OCI-LY7 (cell line): ENCODE results near the gene AR.

Experiments
- EZH2phosphoT487 ChIP-seq: fragments of 200-600 bp; sonication (generic); IDR thresholded peaks from 2 replicates; pipeline ENCODE4 v1.6.1; 2018; ENCODE audit warnings: low read depth, borderline replicate concordance, mild to moderate bottlenecking, mixed run types, antibody characterized with exemption, low read length, moderate library complexity, mixed read lengths
- TF ChIP-seq, protein P1 (sequence below): fragments of 200-600 bp; sonication (generic); conservative IDR thresholded peaks from 2 replicates; pipeline ENCODE4 v1.5.1; 2014; ENCODE audit warnings: mild to moderate bottlenecking, antibody characterized with exemption, low read length, moderate library complexity, mixed read lengths

DNA sequence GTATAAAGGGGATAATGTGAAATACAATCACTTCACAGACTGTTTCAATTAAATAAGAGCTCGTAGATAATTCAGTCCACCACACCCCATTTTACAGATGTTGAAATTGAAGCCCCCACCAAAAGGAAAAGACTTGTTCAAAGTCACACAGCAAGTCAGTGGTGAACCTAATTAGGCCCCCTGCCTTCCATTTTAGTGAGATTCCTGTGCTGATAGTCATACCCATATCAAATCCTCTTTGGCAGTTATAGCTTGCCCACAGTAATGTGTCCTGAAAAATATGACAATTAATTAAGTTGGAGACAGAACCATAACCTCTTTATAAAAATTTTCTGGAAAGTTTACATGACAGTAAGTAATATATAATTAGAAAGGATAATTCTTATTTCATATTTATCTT, 58.0 kb downstream of the AR start:
- TF ChIP-seq, protein P1, sequence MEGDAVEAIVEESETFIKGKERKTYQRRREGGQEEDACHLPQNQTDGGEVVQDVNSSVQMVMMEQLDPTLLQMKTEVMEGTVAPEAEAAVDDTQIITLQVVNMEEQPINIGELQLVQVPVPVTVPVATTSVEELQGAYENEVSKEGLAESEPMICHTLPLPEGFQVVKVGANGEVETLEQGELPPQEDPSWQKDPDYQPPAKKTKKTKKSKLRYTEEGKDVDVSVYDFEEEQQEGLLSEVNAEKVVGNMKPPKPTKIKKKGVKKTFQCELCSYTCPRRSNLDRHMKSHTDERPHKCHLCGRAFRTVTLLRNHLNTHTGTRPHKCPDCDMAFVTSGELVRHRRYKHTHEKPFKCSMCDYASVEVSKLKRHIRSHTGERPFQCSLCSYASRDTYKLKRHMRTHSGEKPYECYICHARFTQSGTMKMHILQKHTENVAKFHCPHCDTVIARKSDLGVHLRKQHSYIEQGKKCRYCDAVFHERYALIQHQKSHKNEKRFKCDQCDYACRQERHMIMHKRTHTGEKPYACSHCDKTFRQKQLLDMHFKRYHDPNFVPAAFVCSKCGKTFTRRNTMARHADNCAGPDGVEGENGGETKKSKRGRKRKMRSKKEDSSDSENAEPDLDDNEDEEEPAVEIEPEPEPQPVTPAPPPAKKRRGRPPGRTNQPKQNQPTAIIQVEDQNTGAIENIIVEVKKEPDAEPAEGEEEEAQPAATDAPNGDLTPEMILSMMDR = no peak
- no peak for TF ChIP-seq EZH2phosphoT487
